Glutamatergic neuron (in vitro differentiated cells): ENCODE results near the gene FSTL4. TPM values are rescaled to one million over a fixed set of nuclear protein-coding genes. Genes with fewer than 3 reads are reported as not detected.
A peak's percentile ranks its signal among the peaks of the same experiment; 100 is the strongest.

ENCODE experiments used
- DNase-seq: peaks from one replicate; pipeline ENCODE4 v3.0.0; 2022
- H3K27ac Mint-ChIP-seq: one replicate; pipeline ENCODE4 v1.8.0; 2020; ENCODE audit warnings: mild to moderate bottlenecking, mixed read lengths, inconsistent platforms; ENCODE audit not compliant: unreplicated experiment
- H3K27me3 Mint-ChIP-seq: one replicate; pipeline ENCODE4 v1.8.0; 2020; ENCODE audit warnings: mild to moderate bottlenecking, moderate library complexity, mixed read lengths, inconsistent platforms; ENCODE audit not compliant: unreplicated experiment
- H3K36me3 Mint-ChIP-seq: one replicate; pipeline ENCODE4 v1.8.0; 2020; ENCODE audit warnings: mild to moderate bottlenecking, mixed read lengths, inconsistent platforms; ENCODE audit not compliant: unreplicated experiment
- H3K4me1 Mint-ChIP-seq: one replicate; pipeline ENCODE4 v1.8.0; 2020; ENCODE audit warnings: mild to moderate bottlenecking, low read depth, mixed read lengths, inconsistent platforms; ENCODE audit not compliant: unreplicated experiment
- H3K4me3 Mint-ChIP-seq: one replicate; pipeline ENCODE4 v1.8.0; 2020; ENCODE audit warnings: mild to moderate bottlenecking, mixed read lengths, inconsistent platforms; ENCODE audit not compliant: unreplicated experiment
- H3K9me3 Mint-ChIP-seq: one replicate; pipeline ENCODE4 v1.8.0; 2020; ENCODE audit warnings: mild to moderate bottlenecking, moderate library complexity, mixed read lengths, inconsistent platforms; ENCODE audit not compliant: unreplicated experiment
- CTCF ChIP-seq: fragments of 200-600 bp; sonication (generic); IDR thresholded peaks from one replicate; pipeline ENCODE4 v1.5.0; 2021; ENCODE audit not compliant: partially characterized antibody, unreplicated experiment
- microRNA-seq: library from miRNA; unstranded; fragments of <30 nt; microRNA quantifications from one replicate; pipeline ENCODE4, GENCODE V29; 2020; ENCODE audit not compliant: unreplicated experiment
- total RNA-seq: library from RNA; stranded (reverse); fragmentation: NEBNext Ultra II Directional; extraction: Animal tissue kit (Norgen Biotek cat#: 25700); gene quantifications from one replicate; pipeline ENCODE4 v1.2.1, GENCODE V29; 2021; ENCODE audit not compliant: unreplicated experiment

Gene FSTL4
- total RNA-seq, 1 donor from 2014 or later, result 29.0 TPM

- peaks cover 3% of the 10 kb centered on the region for H3K9me3 Mint-ChIP-seq
These were observed 461.3 kb downstream of the FSTL4 start for GRCh38 chr5:133150909-133151544.

GRCh38 chr5:133149345-133149744 is 463.0 kb downstream of the FSTL4 start:
- Mint-ChIP-seq H3K27me3 (peaks cover 6% of the 10 kb centered on the region), H3K36me3 (peaks cover 4% of the 10 kb centered on the region), H3K27ac (peak overlapping the region; percentile 74), H3K4me3 (peak overlapping the region; percentile 50), H3K9me3 (peaks cover 9% of the 10 kb centered on the region), H3K4me1 (peaks cover 33% of the 10 kb centered on the region)
- DNase-seq, result peak; percentile 30
- TF ChIP-seq CTCF, result no peak

More at GRCh38 chr5:133150909-133151544, 461.3 kb downstream of the FSTL4 start:
- TF ChIP-seq CTCF, result no peak
- H3K27me3 Mint-ChIP-seq, result peaks cover 4% of the 10 kb centered on the region
- H3K4me3 Mint-ChIP-seq, result no peak overlapping the region
- no peaks in the 10 kb centered on the region for H3K36me3 Mint-ChIP-seq
- DNase-seq, result no peak
- no peak overlapping the region for H3K27ac Mint-ChIP-seq
- H3K4me1 Mint-ChIP-seq, result peaks cover 28% of the 10 kb centered on the region

GRCh38 chr5:133147815-133148567 is 464.4 kb downstream of the FSTL4 start:
- Mint-ChIP-seq H3K36me3 (peaks cover 14% of the 10 kb centered on the region), H3K9me3 (peaks cover 14% of the 10 kb centered on the region), H3K27ac (no peak overlapping the region), H3K4me3 (no peak overlapping the region), H3K4me1 (peaks cover 33% of the 10 kb centered on the region), H3K27me3 (peaks cover 9% of the 10 kb centered on the region)
- TF ChIP-seq CTCF, result no peak
- no peak for DNase-seq

GRCh38 chr5:133147411-133147810 is 464.9 kb downstream of the FSTL4 start:
- DNase-seq, result peak; percentile 26
- peaks cover 9% of the 10 kb centered on the region for H3K27me3 Mint-ChIP-seq
- peaks cover 14% of the 10 kb centered on the region for H3K36me3 Mint-ChIP-seq
- H3K4me3 Mint-ChIP-seq, result no peak overlapping the region
- H3K9me3 Mint-ChIP-seq, result peaks cover 14% of the 10 kb centered on the region
- no peak overlapping the region for H3K27ac Mint-ChIP-seq
- no peak for TF ChIP-seq CTCF
- H3K4me1 Mint-ChIP-seq, result peaks cover 33% of the 10 kb centered on the region

Small RNA genes lying within 50 kb of the gene (microRNA-seq; reads per million reads assigned to microRNA genes)
- not detected for gene MIR1289-2
